MCF 10A (cell line): ENCODE measurements around the gene C1orf141. TPM values are rescaled to one million over a fixed set of nuclear protein-coding genes. Genes with fewer than 3 reads are reported as not detected.
A peak's percentile ranks its signal among the peaks of the same experiment; 100 is the strongest.

Experiments
- BruUV-seq: library from RNA; stranded (reverse); fragments of 400-500 nt; replicated peaks from 2 replicates; lab custom pipeline; 2021; lab: Mats Ljungman, UMichigan
- CTCF ChIA-PET: fragments of 300-600 bp; sonication (Branson Sonifier 250); formaldehyde crosslinking; extraction: SDS; loops from one replicate; lab custom pipeline; 2021; ENCODE audit warnings: antibody characterized with exemption, inconsistent platforms; lab: Yijun Ruan, JAX
- POLR2A ChIA-PET: fragments of 300-600, 350-650 bp; sonication (Branson Sonifier 250); formaldehyde crosslinking; extraction: SDS; loops from one replicate; lab custom pipeline; 2020; ENCODE audit warnings: antibody characterized with exemption, inconsistent platforms; lab: Yijun Ruan, JAX
- DNase-seq: peaks from one replicate; pipeline ENCODE4 v3.0.0-alpha.2; 2018; ENCODE audit not compliant: unreplicated experiment
- H3K27ac Mint-ChIP-seq: one replicate; pipeline ENCODE4 v1.8.0; 2022; ENCODE audit warnings: mild to moderate bottlenecking, low read depth, mixed read lengths; ENCODE audit not compliant: unreplicated experiment
- H3K27me3 Mint-ChIP-seq: one replicate; pipeline ENCODE4 v1.8.0; 2022; ENCODE audit warnings: mixed read lengths; ENCODE audit not compliant: insufficient read depth, unreplicated experiment
- H3K36me3 Mint-ChIP-seq: one replicate; pipeline ENCODE4 v1.8.0; 2022; ENCODE audit warnings: mild to moderate bottlenecking, moderate library complexity, mixed read lengths; ENCODE audit not compliant: insufficient read depth, unreplicated experiment
- H3K4me1 Mint-ChIP-seq: one replicate; pipeline ENCODE4 v1.8.0; 2022; ENCODE audit warnings: mixed read lengths; ENCODE audit not compliant: insufficient read depth, unreplicated experiment
- H3K4me3 Mint-ChIP-seq: one replicate; pipeline ENCODE4 v1.8.0; 2022; ENCODE audit warnings: mild to moderate bottlenecking, moderate library complexity, mixed read lengths; ENCODE audit not compliant: unreplicated experiment
- H3K9me3 Mint-ChIP-seq: one replicate; pipeline ENCODE4 v1.8.0; 2022; ENCODE audit warnings: mixed read lengths; ENCODE audit not compliant: unreplicated experiment
- CTCF ChIP-seq: fragments of 200-600 bp; IDR thresholded peaks from one replicate; pipeline ENCODE4 v1.8.0; 2022; ENCODE audit warnings: antibody characterized with exemption, mild to moderate bottlenecking; ENCODE audit not compliant: unreplicated experiment
- intact Hi-C: fragments of 100-400 bp; cut with micrococcal nuclease; formaldehyde crosslinking; loops from 2 replicates; pipeline ENCODE4 v1.14.1; 2022
- total RNA-seq: library from RNA; stranded (reverse); gene quantifications from 2 replicates; pipeline ENCODE4 v1.2.3, GENCODE V29; 2022

The C1orf141 gene
- total RNA-seq, 1 experiment from 2014 or later, result not detected

GRCh38 chr1:67159233-67159632, 24.5 kb upstream of the C1orf141 start:
- Mint-ChIP-seq H3K9me3 (peaks cover 7% of the 10 kb centered on the region), H3K27ac (no peak overlapping the region), H3K4me3 (no peak overlapping the region), H3K4me1 (peaks cover 14% of the 10 kb centered on the region), H3K27me3 (peaks cover 2% of the 10 kb centered on the region), H3K36me3 (no peaks in the 10 kb centered on the region)
- intact Hi-C loops, result no loop called here
- CTCF ChIA-PET, result interaction anchor here (4.2 kb wide), 1 partner anchor 11 kb away, joined by 41 read pairs; no protein-coding TSS in a partner anchor
- no peak for DNase-seq
- no TSS peak for BruUV-seq
- POLR2A ChIA-PET, result interaction anchor here (0.9 kb wide), 1 partner anchor 32 kb away, joined by 3 read pairs; no protein-coding TSS in a partner anchor
- no peak for TF ChIP-seq CTCF

- no peak for TF ChIP-seq CTCF
- no peak overlapping the region for H3K4me3 Mint-ChIP-seq
- no peaks in the 10 kb centered on the region for H3K36me3 Mint-ChIP-seq
- POLR2A ChIA-PET, result no interaction called here
- H3K9me3 Mint-ChIP-seq, result peaks cover 7% of the 10 kb centered on the region
- peaks cover 10% of the 10 kb centered on the region for H3K27me3 Mint-ChIP-seq
- H3K4me1 Mint-ChIP-seq, result peaks cover 14% of the 10 kb centered on the region
- no peak overlapping the region for H3K27ac Mint-ChIP-seq
- intact Hi-C loops, result no loop called here
- CTCF ChIA-PET, result interaction anchor here (0.6 to 2.7 kb wide), 5 partner anchors 9 to 169 kb away, joined by 3 to 17 read pairs (median 4); no protein-coding TSS in a partner anchor
- no peak for DNase-seq
- BruUV-seq, result no TSS peak
These were observed 23.6 kb upstream of the C1orf141 start for GRCh38 chr1:67158401-67158800.

GRCh38 chr1:67150931-67151330, 16.2 kb upstream of the C1orf141 start:
- peaks cover 14% of the 10 kb centered on the region for H3K4me1 Mint-ChIP-seq
- no peak for DNase-seq
- BruUV-seq, result no TSS peak
- POLR2A ChIA-PET, result no interaction called here
- H3K27ac Mint-ChIP-seq, result no peak overlapping the region
- H3K4me3 Mint-ChIP-seq, result no peak overlapping the region
- H3K27me3 Mint-ChIP-seq, result peaks cover 34% of the 10 kb centered on the region
- H3K36me3 Mint-ChIP-seq, result no peaks in the 10 kb centered on the region
- H3K9me3 Mint-ChIP-seq, result no peaks in the 10 kb centered on the region
- CTCF ChIA-PET, result interaction anchor here (0.8 to 6.3 kb wide), 4 partner anchors 10 to 156 kb away, joined by 3 to 193 read pairs (median 95); partner anchors contain the start of gene SLC35D1
- no peak for TF ChIP-seq CTCF
- intact Hi-C loops, result no loop called here

- no peak overlapping the region for H3K4me3 Mint-ChIP-seq
- peak overlapping the region; percentile 14 for H3K27ac Mint-ChIP-seq
- intact Hi-C loops, result loop anchor here (1.0 to 10.0 kb wide), 4 partner anchors 96 to 384 kb away; no protein-coding TSS in a partner anchor
- no peaks in the 10 kb centered on the region for H3K9me3 Mint-ChIP-seq
- CTCF ChIA-PET, result interaction anchor here (0.6 to 6.3 kb wide), 72 partner anchors 8 to 1257 kb away, joined by 3 to 193 read pairs (median 5); partner anchors contain the start of genes C1orf141, IL23R and SLC35D1
- peak; percentile 86 for DNase-seq
- peaks cover 14% of the 10 kb centered on the region for H3K4me1 Mint-ChIP-seq
- POLR2A ChIA-PET, result interaction anchor here (0.7 to 3.2 kb wide), 14 partner anchors 11 to 383 kb away, joined by 3 to 33 read pairs (median 3); partner anchors contain the start of gene SLC35D1
- peaks cover 33% of the 10 kb centered on the region for H3K27me3 Mint-ChIP-seq
- H3K36me3 Mint-ChIP-seq, result no peaks in the 10 kb centered on the region
- no TSS peak for BruUV-seq
- TF ChIP-seq CTCF, result peak; percentile 77
These were observed 14.5 kb upstream of the C1orf141 start for GRCh38 chr1:67149179-67149770.
